A549 (cell line): Measurements from ENCODE around the gene NANOGP8. TPM values are rescaled to one million over a fixed set of nuclear protein-coding genes. Genes with fewer than 3 reads are reported as not detected.
"Not testable (repeated sequence)": the region's sequence is repeated elsewhere in the genome, so short reads cannot be mapped to it uniquely, and the experiment has no call there.

Experiments used
- ATAC-seq, 2 experiments: fragments of 200-7000 bp in 1 of 2; fragments of >200 bp in 1 of 2; cut with Nextera tagmentation in 1 of 2; cut with Tn5 transposase in 1 of 2; 3 replicates each; pipeline versions ENCODE4 v1.8.0 to v1.9.1; 2018 to 2020; ENCODE audit warnings: mild to moderate bottlenecking in 1 of 2, moderate library complexity in 1 of 2
- CTCF ChIA-PET: fragments of 300-600 bp; sonication (Branson Sonifier 250); formaldehyde crosslinking; extraction: SDS; loops from one replicate; lab custom pipeline; 2021; ENCODE audit warnings: antibody characterized with exemption, inconsistent platforms; lab: Yijun Ruan, JAX
- POLR2A ChIA-PET: fragments of 350-600 bp; formaldehyde crosslinking; extraction: SDS; loops from one replicate; lab custom pipeline; 2021; ENCODE audit warnings: antibody characterized with exemption, inconsistent platforms; lab: Yijun Ruan, JAX
- DNase-seq, 2 experiments: peaks; one replicate each; pipeline versions ENCODE4 v3.0.0 to v3.0.0-alpha.2; 2011 to 2016; ENCODE audit warnings: low read depth in 1 of 2, low spot score in 1 of 2
- FAIRE-seq: peaks from 2 replicates; lab custom pipeline; 2011; peaks lifted over from hg19 to GRCh38; lab: Jason Lieb, UNC
- H3K27ac ChIP-seq, 2 experiments: fragments of >200 bp; sonication (Bioruptor Twin); formaldehyde crosslinking; 3 replicates each; pipeline ENCODE4 v1.5.1; 2016 to 2017
- H3K4me1 ChIP-seq: fragments of >200 bp; sonication (Bioruptor Twin); formaldehyde crosslinking; 3 replicates; pipeline ENCODE4 v1.6.1; 2016
- H3K4me2 ChIP-seq: fragments of >200 bp; sonication (Bioruptor Twin); formaldehyde crosslinking; 3 replicates; pipeline ENCODE4 v1.6.1; 2016
- H3K4me3 ChIP-seq: fragments of >200 bp; sonication (Bioruptor Twin); formaldehyde crosslinking; 3 replicates; pipeline ENCODE4 v1.5.1; 2016
- H3K9me3 ChIP-seq: fragments of >200 bp; sonication (Bioruptor Twin); formaldehyde crosslinking; 3 replicates; pipeline ENCODE4 v1.6.1; 2016
- BHLHE40 ChIP-seq: IDR thresholded peaks from 2 replicates; pipeline ENCODE4 v1.6.1; 2012; ENCODE audit warnings: low read depth, low read length, inconsistent platforms
- CBX8 ChIP-seq: fragments of 200-600 bp; sonication (generic); IDR thresholded peaks from 2 replicates; pipeline ENCODE4 v1.6.1; 2016
- E2F6 ChIP-seq: IDR thresholded peaks from 2 replicates; pipeline ENCODE4 v1.6.1; 2012; ENCODE audit warnings: low read depth, borderline replicate concordance
- EHF ChIP-seq: fragments of 250-450 bp; sonication (Bioruptor Pico); IDR thresholded peaks from 2 replicates; pipeline ENCODE4 v1.5.0; 2020; ENCODE audit warnings: mild to moderate bottlenecking
- EP300 ChIP-seq, 2 experiments: fragments of >200 bp; sonication (Bioruptor Twin); formaldehyde crosslinking; IDR thresholded peaks; 2 replicates in 1 of 2; 3 replicates in 1 of 2; pipeline ENCODE4 v1.6.1; 2016 to 2017
- ESRRA ChIP-seq: fragments of 150-350 bp; IDR thresholded peaks from 2 replicates; pipeline ENCODE4 v1.6.1; 2014; ENCODE audit warnings: mild to moderate bottlenecking, low read length, borderline replicate concordance
- FOXS1 ChIP-seq: fragments of 250-450 bp; sonication (Bioruptor Pico); IDR thresholded peaks from 2 replicates; pipeline ENCODE4 v1.5.0; 2020; ENCODE audit warnings: mild to moderate bottlenecking, moderate library complexity
- HOXB13 ChIP-seq: fragments of 250-450 bp; sonication (Bioruptor Pico); IDR thresholded peaks from 2 replicates; pipeline ENCODE4 v1.5.0; 2020; ENCODE audit warnings: low read depth, mild to moderate bottlenecking, moderate library complexity
- JUN ChIP-seq, 2 experiments: fragments of >200 bp; sonication (Bioruptor Twin); formaldehyde crosslinking; IDR thresholded peaks; 2 replicates in 1 of 2; 3 replicates in 1 of 2; pipeline ENCODE4 v1.6.1; 2016 to 2017
- KDM1A ChIP-seq: fragments of 200-600 bp; sonication (generic); IDR thresholded peaks from 2 replicates; pipeline ENCODE4 v1.6.1; 2016; ENCODE audit warnings: low read depth, mild to moderate bottlenecking
- MAFK ChIP-seq: fragments of 450-650 bp; IDR thresholded peaks from 2 replicates; pipeline ENCODE4 v1.6.1; 2014; ENCODE audit not compliant: partially characterized antibody
- NFE2L2 ChIP-seq: fragments of 150-350 bp; conservative IDR thresholded peaks from 2 replicates; pipeline ENCODE4 v1.6.1; 2014; ENCODE audit warnings: low read length
- NPAS2 ChIP-seq: fragments of 250-450 bp; sonication (Bioruptor Pico); IDR thresholded peaks from 2 replicates; pipeline ENCODE4 v1.8.0; 2022; ENCODE audit warnings: mild to moderate bottlenecking, moderate library complexity, borderline replicate concordance
- NR3C1 ChIP-seq: fragments of >200 bp; sonication (Bioruptor Twin); formaldehyde crosslinking; IDR thresholded peaks from 3 replicates; pipeline ENCODE4 v1.6.1; 2017
- PHF8 ChIP-seq: fragments of 200-600 bp; sonication (generic); IDR thresholded peaks from 2 replicates; pipeline ENCODE4 v1.6.1; 2016; ENCODE audit warnings: low read depth, mild to moderate bottlenecking, antibody characterized with exemption, moderate library complexity, borderline replicate concordance
- RAD21 ChIP-seq, 2 experiments: fragments of >200 bp in 1 of 2; sonication (Bioruptor Twin) in 1 of 2; formaldehyde crosslinking in 1 of 2; IDR thresholded peaks in 1 of 2; conservative IDR thresholded peaks in 1 of 2; 2 replicates in 1 of 2; 3 replicates in 1 of 2; pipeline ENCODE4 v1.6.1; 2012 to 2018; ENCODE audit warnings: inconsistent platforms in 1 of 2
- RFX5 ChIP-seq: fragments of 450-650 bp; IDR thresholded peaks from 2 replicates; pipeline ENCODE4 v1.7.1; 2014; ENCODE audit warnings: antibody characterized with exemption, mild to moderate bottlenecking, moderate library complexity
- RNF2 ChIP-seq: fragments of 200-600 bp; sonication (generic); IDR thresholded peaks from 2 replicates; pipeline ENCODE4 v1.6.1; 2016; ENCODE audit warnings: low read depth, mild to moderate bottlenecking, antibody characterized with exemption, moderate library complexity, borderline replicate concordance
- SREBF2 ChIP-seq: fragments of 450-650 bp; IDR thresholded peaks from 2 replicates; pipeline ENCODE4 v1.6.1; 2014; ENCODE audit warnings: mild to moderate bottlenecking, moderate library complexity
- TP53 ChIP-seq: fragments of 250-450 bp; sonication (Bioruptor Pico); IDR thresholded peaks from 2 replicates; pipeline ENCODE4 v1.5.0; 2021; ENCODE audit warnings: mild to moderate bottlenecking, moderate library complexity
- USF2 ChIP-seq: fragments of 450-650 bp; IDR thresholded peaks from 2 replicates; pipeline ENCODE4 v1.6.1; 2014; ENCODE audit warnings: antibody characterized with exemption
- ZC3H11A ChIP-seq: fragments of 450-650 bp; IDR thresholded peaks from 2 replicates; pipeline ENCODE4 v1.6.1; 2014; ENCODE audit warnings: antibody characterized with exemption, mild to moderate bottlenecking
- ZFP36 ChIP-seq: fragments of 450-650 bp; IDR thresholded peaks from 2 replicates; pipeline ENCODE4 v1.6.1; 2014; ENCODE audit warnings: borderline replicate concordance; ENCODE audit not compliant: partially characterized antibody
- ZNF302 ChIP-seq: fragments of 250-450 bp; sonication (Bioruptor Pico); IDR thresholded peaks from 2 replicates; pipeline ENCODE4 v1.9.0; 2021; ENCODE audit warnings: inconsistent platforms, mild to moderate bottlenecking, moderate library complexity
- WGBS: methylation state at CpG from one replicate; pipeline ENCODE4 v1.1.6; 2017; ENCODE audit errors: missing lambda C conversion rate; 5-methylcytosine and 5-hydroxymethylcytosine counted together
- polyA plus RNA-seq, 4 experiments: library from polyadenylated mRNA; depleted of rRNA in 3 of 4; stranded (reverse); fragments of >200 nt; fragmentation: RNase III in 1 of 4; extraction: RNeasy Plus Mini Kit Qiagen cat#74134 plus additional on column Dnase treatment in 1 of 4; gene quantifications; 2 replicates in 3 of 4; 3 replicates in 1 of 4; pipeline ENCODE4 v1.2.3, GENCODE V29; 2011 to 2017
- TF ChIP-seq, protein P1 (sequence below): fragments of 250-450 bp; sonication (Bioruptor Pico); IDR thresholded peaks from 2 replicates; pipeline ENCODE4 v1.5.0; 2020; ENCODE audit warnings: low read depth, mild to moderate bottlenecking, moderate library complexity
- TF ChIP-seq, protein P2 (sequence below): IDR thresholded peaks from 2 replicates; pipeline ENCODE4 v1.6.1; 2012

The NANOGP8 gene
- polyA plus RNA-seq, 2 of the 4 experiments (the other 2 are of a cell fraction): not detected

DNA sequence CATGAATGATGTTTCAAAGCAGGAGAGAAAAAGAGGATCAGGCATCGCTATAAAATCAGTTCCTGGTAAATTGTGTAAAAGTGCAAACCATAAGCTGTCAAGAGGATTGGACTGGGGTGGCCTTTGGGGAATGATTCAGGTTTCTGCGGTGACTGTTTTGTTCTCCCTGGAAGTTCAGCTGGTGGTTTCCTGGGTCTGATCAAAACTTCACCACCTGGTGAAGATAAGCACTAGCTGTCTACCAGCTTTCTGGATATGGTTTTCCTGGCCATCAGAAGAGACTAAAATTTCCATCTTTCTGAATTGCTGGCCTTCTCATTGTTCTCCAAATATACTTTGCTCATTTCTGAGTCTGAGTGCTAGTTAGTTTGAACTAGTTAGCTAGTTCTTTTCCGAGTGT is 2.7 kb upstream of the NANOGP8 start:
- DNase-seq (no peak), FAIRE-seq (no peak), ATAC-seq (no peak)
- Histone ChIP-seq H3K27ac (no peak overlapping the region), H3K4me3 (no peak overlapping the region), H3K4me1 (no peaks in the 10 kb centered on the region), H3K9me3 (no peaks in the 10 kb centered on the region), H3K4me2 (no peak overlapping the region)
- 28% methylated on average over 3 of the region's 3 CpGs for WGBS
- CTCF ChIA-PET: interaction anchor here (5.6 kb wide), 1 partner anchor 10 kb away, joined by 28 read pairs; no protein-coding TSS in a partner anchor
- TF ChIP-seq ZNF302 (CRISPR knock-in tag) (no peak), PHF8 (no peak), HOXB13 (CRISPR knock-in tag) (no peak), JUN (IDR thresholded peaks at IDR 0.05) (no peak), SREBF2 (no peak), FOXS1 (CRISPR knock-in tag) (no peak), TP53 (CRISPR knock-in tag) (no peak), CBX8 (no peak), E2F6 (no peak)
- TF ChIP-seq, all 56 proteins: peak for 0
- POLR2A ChIA-PET: no interaction called here

- ATAC-seq, H3K4me1 ChIP-seq, POLR2A ChIA-PET, DNase-seq, H3K4me3 ChIP-seq, H3K27ac ChIP-seq, CTCF ChIA-PET, H3K4me2 ChIP-seq, H3K9me3 ChIP-seq, FAIRE-seq: not testable (repeated sequence)
- WGBS: 72% methylated on average over 21 of the region's 36 CpGs
These were observed 2.4 kb downstream of the NANOGP8 start for GRCh38 chr15:35082371-35083348.

DNA sequence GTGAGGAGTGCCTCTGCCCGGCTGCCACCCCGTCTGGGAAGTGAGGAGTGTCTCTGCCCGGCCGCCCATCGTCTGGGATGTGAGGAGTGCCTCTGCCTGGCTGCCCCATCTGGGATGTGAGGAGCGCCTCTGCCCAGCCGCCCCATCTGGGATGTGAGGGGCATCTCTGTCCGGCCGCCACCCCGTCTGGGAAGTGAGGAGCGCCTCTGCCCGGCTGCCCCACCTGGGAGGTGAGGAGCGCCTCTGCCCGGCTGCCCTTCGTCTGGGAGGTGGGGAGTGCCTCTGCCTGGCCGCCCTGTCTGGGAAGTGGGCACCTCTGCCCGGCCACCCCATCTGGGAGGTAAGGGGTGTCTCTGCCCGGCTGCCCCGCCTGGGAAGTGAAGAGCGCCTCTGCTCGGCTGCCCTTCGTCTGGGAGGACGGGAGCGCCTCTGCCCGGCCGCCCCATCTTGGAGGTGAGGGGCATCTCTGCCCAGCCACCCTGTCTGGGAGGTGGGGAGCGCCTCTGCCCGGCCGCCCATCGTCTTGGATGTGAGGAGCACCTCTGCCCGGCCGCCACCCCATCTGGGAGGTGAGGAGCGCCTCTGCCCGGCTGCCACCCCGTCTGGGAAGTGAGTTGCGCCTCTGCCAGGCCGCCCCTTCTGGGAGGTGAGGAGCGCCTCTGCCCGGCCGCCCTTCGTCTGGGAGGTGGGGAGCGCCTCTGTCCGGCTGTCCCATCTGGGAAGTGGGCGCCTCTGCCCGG is 3.3 kb downstream of the NANOGP8 start:
- H3K4me3 ChIP-seq, CTCF ChIA-PET, DNase-seq, H3K27ac ChIP-seq, FAIRE-seq, H3K9me3 ChIP-seq, POLR2A ChIA-PET, H3K4me2 ChIP-seq, H3K4me1 ChIP-seq, ATAC-seq: not testable (repeated sequence)
- WGBS: 81% methylated on average over 24 of the region's 45 CpGs

DNA sequence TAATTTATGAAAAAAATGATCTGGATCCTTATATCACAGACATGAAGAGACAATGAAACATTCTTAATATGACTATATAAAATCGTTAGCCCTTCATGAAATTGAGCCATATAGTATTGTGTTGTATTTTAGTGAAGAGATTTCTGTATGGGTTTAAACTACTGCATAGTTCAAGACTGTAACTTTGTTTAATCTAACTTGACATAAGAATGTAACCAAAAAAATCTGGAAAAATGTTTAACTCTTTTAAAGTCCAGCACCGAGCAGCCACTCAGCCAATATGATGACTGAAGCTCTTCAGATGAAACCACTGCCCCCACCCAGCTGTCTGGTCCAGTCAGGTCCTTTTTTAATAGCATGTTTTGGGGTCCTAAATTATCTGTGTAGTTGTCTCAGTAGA is 4.9 kb downstream of the NANOGP8 start:
- DNase-seq (no peak), FAIRE-seq (no peak), ATAC-seq (no peak)
- Histone ChIP-seq H3K4me3 (no peak overlapping the region), H3K27ac (no peak overlapping the region), H3K9me3 (no peaks in the 10 kb centered on the region), H3K4me2 (no peak overlapping the region), H3K4me1 (no peaks in the 10 kb centered on the region)
- TF ChIP-seq NPAS2 (CRISPR knock-in tag) (no peak), ZC3H11A (no peak), BHLHE40 (no peak), ZNF302 (CRISPR knock-in tag) (no peak), ESRRA (no peak), KDM1A (no peak), RNF2 (no peak), CBX8 (no peak), ZFP36 (no peak), NR3C1 (no peak), NFE2L2 (no peak), RAD21 (conservative IDR thresholded peaks at IDR 0.05 in 1 of 2, IDR thresholded peaks at IDR 0.05 in 1 of 2) (no peak), EHF (CRISPR knock-in tag) (no peak), EP300 (IDR thresholded peaks at IDR 0.05) (no peak), MAFK (no peak), RFX5 (no peak), USF2 (no peak)
- TF ChIP-seq, protein P1, sequence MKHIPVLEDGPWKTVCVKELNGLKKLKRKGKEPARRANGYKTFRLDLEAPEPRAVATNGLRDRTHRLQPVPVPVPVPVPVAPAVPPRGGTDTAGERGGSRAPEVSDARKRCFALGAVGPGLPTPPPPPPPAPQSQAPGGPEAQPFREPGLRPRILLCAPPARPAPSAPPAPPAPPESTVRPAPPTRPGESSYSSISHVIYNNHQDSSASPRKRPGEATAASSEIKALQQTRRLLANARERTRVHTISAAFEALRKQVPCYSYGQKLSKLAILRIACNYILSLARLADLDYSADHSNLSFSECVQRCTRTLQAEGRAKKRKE: no peak
- TF ChIP-seq, protein P2, sequence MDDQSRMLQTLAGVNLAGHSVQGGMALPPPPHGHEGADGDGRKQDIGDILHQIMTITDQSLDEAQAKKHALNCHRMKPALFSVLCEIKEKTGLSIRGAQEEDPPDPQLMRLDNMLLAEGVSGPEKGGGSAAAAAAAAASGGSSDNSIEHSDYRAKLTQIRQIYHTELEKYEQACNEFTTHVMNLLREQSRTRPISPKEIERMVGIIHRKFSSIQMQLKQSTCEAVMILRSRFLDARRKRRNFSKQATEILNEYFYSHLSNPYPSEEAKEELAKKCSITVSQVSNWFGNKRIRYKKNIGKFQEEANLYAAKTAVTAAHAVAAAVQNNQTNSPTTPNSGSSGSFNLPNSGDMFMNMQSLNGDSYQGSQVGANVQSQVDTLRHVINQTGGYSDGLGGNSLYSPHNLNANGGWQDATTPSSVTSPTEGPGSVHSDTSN: no peak
- ChIA-PET CTCF (interaction anchor here (1.1 to 4.2 kb wide), 7 partner anchors 10 to 364 kb away, joined by 3 to 28 read pairs (median 4); no protein-coding TSS in a partner anchor), POLR2A (no interaction called here)
- 17% methylated on average over 2 of the region's 2 CpGs for WGBS
